Activated CD4-positive, alpha-beta T cell treated with anti-CD3 and anti-CD28 coated beads, Interleukin-10, Interleukin-2, amounts not matched to agents 100 ng/mL and 50 ng/mL, durations not matched to agents 16 hours and 8 hours (primary cell): ENCODE data around the gene CCL28.

ENCODE experiments used
- DNase-seq: peaks from one replicate; pipeline ENCODE4 v3.0.0-alpha.2; 2020

The CCL28 gene

DNA sequence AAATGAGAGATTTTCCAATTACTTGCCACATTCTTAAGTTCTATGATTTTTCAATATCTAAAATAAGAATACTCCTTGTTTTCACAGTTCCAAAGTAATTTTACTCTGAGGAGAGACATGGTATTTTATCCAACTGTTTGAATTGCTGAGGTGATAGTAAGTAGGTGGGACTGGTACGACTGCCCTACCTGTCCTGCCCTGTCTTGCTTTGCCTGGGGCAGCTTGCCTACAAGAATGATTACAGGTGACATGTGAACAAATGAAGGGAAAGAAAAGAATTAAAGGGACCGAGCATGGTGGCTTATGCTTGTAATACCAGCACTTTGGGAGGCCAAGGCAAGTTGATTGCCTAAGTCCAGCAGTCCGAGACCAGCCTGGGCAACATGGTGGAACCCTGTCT is 57.4 kb downstream of the CCL28 start:
- no peak for DNase-seq

DNA sequence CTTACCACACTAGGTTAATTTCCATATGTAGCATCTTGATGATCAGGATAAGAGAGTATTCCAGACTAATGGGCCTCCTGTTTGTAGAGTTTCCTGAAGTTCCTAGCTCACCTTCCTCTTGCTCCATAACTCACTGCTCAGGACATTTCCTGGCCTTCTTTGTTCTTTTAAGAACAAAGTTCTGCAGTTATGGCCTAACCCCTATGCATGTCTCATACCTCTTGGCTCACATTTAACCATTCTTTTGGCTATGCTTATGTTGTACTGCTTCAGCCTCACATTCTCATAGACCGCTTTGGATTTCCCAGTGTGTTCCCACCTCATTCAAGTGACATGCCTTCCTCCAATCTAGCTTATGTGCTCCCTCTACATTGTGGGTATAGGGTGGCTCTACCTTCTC is 58.5 kb downstream of the CCL28 start:
- DNase-seq = no peak

DNA sequence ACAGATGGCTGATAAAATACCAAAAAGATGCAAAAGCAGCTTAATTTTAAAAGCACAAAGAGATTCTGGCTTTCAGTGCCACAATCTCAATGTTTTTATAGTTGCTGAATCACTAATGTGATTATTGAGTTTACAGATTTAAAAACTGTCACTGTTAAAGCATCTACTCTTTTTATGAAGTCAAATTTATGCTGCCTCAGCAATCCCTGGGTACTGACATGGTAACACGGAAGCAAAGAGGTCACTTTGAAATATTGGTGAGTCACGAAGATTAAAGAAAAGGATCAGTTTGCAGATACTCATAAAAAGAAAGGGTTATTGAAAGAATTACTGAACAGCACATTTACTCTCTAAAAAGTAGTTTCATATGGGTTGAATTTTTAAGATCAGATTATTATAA is 59.3 kb downstream of the CCL28 start:
- no peak for DNase-seq

DNA sequence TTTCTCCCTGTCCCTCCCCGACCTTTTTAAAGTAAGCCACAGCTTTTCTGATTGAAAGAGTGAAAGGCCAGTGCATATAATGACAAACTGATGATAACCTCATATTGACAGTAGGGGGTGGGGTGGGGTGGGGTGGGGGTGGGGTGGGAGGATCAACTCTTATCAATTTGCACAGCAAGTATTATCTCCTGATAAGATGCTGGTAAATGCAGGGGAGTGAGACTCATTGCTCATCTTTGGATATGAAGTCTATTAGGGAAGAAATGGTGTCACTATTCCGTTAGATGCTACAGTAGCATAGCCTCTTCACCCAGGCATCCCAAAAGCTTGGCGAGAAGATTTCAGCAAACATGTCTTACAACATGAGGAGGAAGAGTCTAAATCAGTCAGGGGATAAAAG is 60.1 kb downstream of the CCL28 start:
- DNase-seq = no peak

DNA sequence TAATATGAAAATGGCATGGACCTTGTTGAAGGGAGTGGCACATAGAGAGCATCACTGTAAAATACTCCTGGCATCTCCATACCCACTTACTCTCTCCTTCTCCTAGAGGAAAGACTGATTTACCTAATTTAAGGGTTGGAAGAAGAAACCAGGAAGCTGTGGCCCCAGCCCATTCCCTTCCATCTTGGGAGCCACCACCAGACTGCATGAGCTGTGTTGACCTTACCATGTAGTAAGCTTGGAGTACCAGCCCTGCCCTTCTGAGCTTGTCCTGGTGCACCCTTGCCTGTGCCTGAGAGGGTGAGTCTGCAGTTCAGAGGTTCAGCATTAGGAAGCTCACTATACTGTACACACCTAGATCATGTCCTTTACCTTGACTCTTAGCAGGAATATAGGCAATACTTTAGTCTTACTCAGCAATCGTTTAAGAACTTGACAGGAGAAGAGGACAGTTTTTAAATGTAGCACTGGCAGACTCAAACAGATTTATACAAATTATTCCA is 63.3 kb downstream of the CCL28 start:
- DNase-seq = no peak

DNA sequence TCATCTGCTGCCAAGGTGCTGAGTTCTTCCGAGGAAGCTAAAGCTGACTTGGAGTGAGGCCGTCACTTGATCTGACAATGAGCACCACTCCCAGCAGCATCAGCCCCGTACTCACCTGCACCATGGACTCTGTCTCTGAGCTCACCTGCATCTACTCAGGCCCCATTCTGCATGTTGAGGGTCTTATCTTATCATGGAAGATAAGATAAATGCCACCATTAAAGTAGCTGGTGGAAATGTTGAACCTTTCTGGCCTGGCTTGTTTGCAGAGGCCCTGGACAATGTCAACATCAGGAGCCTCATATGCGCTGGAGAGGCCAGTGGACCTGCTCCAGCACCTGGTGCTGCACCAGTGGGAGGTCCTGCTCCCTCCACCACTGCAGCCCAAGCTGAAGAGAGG is 64.0 kb downstream of the CCL28 start:
- DNase-seq = no peak

DNA sequence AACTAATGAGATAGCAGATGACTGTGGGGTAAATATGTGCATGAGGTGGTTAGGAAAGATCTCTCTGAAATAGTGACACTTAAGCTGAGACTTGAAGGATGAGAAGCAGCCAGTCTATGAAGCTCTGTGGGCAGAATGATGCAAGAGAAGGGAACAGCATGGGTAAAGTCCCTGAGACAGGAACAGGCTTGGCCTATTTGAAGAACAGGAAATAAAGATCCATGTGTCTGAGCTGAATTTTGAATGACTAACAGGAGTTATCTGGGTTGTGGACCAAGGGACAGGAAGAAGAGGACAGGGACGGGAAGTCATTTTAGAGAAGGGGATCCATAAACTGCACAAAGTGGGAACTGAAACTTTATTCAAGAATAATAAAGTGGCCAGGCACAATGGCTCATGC is 73.3 kb downstream of the CCL28 start:
- peak; percentile 9 for DNase-seq

DNA sequence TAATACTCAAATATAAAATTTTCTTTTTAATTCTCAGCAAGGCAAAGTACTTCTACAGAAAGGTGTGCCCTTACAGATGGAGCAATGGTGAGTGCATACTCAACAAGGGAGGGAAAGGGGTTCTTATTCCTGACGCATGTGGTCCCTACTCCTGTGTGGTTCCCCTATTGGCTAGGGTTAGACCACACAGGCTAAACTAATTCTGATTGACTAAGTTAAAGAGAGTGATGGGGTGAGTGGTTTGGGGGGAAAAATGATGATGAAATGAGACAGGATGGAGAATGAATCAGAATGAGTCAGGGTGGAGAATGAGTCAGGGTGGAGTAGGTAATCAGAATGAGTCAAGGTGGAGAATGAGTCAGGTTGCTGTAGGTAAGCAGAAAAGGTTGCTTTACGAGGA is 76.0 kb downstream of the CCL28 start:
- DNase-seq = peak; percentile 82

DNA sequence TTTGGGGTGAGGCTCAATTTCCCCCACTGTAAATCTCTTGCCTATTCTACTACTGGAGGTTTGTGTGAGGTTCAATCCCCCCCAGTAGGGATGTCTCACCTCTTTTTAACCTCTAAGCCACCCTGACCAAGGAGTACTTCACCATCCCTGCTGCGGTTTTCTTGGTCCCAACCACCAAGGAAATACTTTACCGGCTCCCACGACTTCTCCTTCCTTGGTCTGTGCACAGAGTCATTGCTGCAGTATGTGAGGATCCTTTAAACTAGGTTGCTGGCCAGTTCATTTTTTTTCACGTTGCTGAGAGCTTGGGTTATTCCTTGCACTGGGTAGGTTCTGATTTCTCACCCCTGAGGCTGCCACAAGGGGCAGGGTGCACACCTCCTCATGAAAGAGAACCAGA is 76.5 kb downstream of the CCL28 start:
- DNase-seq = no peak

DNA sequence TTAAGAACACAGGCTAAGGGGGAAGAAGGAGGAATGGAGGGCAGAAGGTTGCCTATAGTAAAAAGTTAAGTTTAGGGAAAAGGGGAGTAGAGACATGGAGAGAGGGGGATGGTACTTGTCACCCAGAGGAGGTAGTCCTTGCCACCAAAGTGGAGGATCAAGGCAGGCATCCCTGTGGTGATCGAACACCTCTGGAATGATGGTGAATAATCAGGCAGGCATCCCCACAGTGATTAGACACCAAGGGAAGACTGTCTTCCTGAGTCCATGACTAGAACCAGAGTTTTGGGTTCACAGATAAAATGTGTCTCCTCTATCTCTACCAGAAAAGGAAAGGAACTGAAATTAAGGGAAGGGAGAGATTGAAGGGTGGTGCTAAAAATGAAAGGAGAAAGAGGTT is 79.8 kb downstream of the CCL28 start:
- DNase-seq = no peak
